ENCODE data around the gene EEIG1. TPM values are rescaled to one million over a fixed set of nuclear protein-coding genes. Genes with fewer than 3 reads are reported as not detected.

The EEIG1 gene
- total RNA-seq, 1 experiment from 2014 or later: 2.9 TPM

- no peak for DNase-seq (ENCODE audit: low read depth)
Measured at GRCh38 chr9:128001151-128001778, 20.5 kb upstream of the EEIG1 start.

- no peak for DNase-seq (ENCODE audit: low read depth)
Measured at GRCh38 chr9:127999461-127999860, 18.7 kb upstream of the EEIG1 start.

GRCh38 chr9:127993721-127994120 lies 12.9 kb upstream of the EEIG1 start:
- no peak for DNase-seq (ENCODE audit: low read depth)

- no peak for DNase-seq (ENCODE audit: low read depth)
Measured at GRCh38 chr9:127991757-127992274, 11.0 kb upstream of the EEIG1 start.

GRCh38 chr9:127991017-127991756 lies 10.4 kb upstream of the EEIG1 start:
- no peak for DNase-seq (ENCODE audit: low read depth)

- no peak for DNase-seq (ENCODE audit: low read depth)
Measured at GRCh38 chr9:127990554-127990953, 9.8 kb upstream of the EEIG1 start.

- no peak for DNase-seq (ENCODE audit: low read depth)
Measured at GRCh38 chr9:127989094-127989493, 8.3 kb upstream of the EEIG1 start.

- DNase-seq (ENCODE audit: low read depth): peak; percentile 85
Measured at GRCh38 chr9:127987103-127987614, 6.4 kb upstream of the EEIG1 start.

GRCh38 chr9:127985011-127985410 lies 4.2 kb upstream of the EEIG1 start:
- no peak for DNase-seq (ENCODE audit: low read depth)

GRCh38 chr9:127983847-127984289 lies 3.1 kb upstream of the EEIG1 start:
- no peak for DNase-seq (ENCODE audit: low read depth)

- no peak for DNase-seq (ENCODE audit: low read depth)
Measured at GRCh38 chr9:127982912-127983311, 2.1 kb upstream of the EEIG1 start.

- DNase-seq (ENCODE audit: low read depth): no peak
Measured at GRCh38 chr9:127981559-127982121, 851 bp upstream of the EEIG1 start.

GRCh38 chr9:127980060-127980705 lies 606 bp downstream of the EEIG1 start:
- DNase-seq (ENCODE audit: low read depth): peak; percentile 61

- DNase-seq (ENCODE audit: low read depth): peak; percentile 51
Measured at GRCh38 chr9:127979333-127980059, 1.3 kb downstream of the EEIG1 start.

- DNase-seq (ENCODE audit: low read depth): no peak
Measured at GRCh38 chr9:127979015-127979332, 1.8 kb downstream of the EEIG1 start.

- peak; percentile 80 for DNase-seq (ENCODE audit: low read depth)
Measured at GRCh38 chr9:127977884-127978647, 2.7 kb downstream of the EEIG1 start.

GRCh38 chr9:127977009-127977883 lies 3.5 kb downstream of the EEIG1 start:
- no peak for DNase-seq (ENCODE audit: low read depth)

- DNase-seq (ENCODE audit: low read depth): no peak
Measured at GRCh38 chr9:127976498-127976897, 4.3 kb downstream of the EEIG1 start.

- no peak for DNase-seq (ENCODE audit: low read depth)
Measured at GRCh38 chr9:127975376-127976315, 5.1 kb downstream of the EEIG1 start.
